ENCODE measurements around the gene PHF12.

DNA sequence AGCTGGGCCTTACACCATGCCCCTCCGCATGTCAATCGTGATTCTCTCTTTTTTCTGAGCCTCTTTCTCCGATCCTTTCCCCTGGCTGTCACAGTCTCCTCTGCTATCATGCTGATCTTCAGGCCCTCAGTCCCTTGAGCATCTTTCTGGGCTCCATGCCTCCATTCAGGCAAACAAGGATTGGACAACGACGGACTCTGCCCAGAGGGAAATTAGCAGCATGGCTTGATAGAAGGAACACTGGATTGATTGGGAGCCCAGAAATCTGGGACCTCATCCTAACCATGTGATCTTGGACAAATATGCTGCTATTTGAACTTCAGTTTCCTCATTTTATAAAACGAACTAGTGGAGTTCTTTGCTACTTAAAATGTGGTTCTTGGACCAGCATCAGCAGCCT lies 19.6 kb upstream of the PHF12 start:
- TF ChIP-seq TCF12 (IDR thresholded peaks at IDR 0.05; ENCODE audit: low read depth) (no peak), RAD21 (IDR thresholded peaks at IDR 0.05; ENCODE audit: low read depth) (no peak), TAF1 (IDR thresholded peaks at IDR 0.05; ENCODE audit: low read depth) (no peak), CEBPB (IDR thresholded peaks at IDR 0.05) (no peak), FOXM1 (IDR thresholded peaks at IDR 0.05; ENCODE audit: borderline replicate concordance, low read depth) (no peak), EP300 (IDR thresholded peaks at IDR 0.05; ENCODE audit: borderline replicate concordance) (no peak), ZBTB7A (IDR thresholded peaks at IDR 0.05; ENCODE audit: low read depth) (no peak), YY1 (IDR thresholded peaks at IDR 0.05; ENCODE audit: low read depth) (no peak), NFIC (IDR thresholded peaks at IDR 0.05) (no peak), CREB1 (IDR thresholded peaks at IDR 0.05; ENCODE audit: low read depth) (no peak)
- TF ChIP-seq, protein P1, sequence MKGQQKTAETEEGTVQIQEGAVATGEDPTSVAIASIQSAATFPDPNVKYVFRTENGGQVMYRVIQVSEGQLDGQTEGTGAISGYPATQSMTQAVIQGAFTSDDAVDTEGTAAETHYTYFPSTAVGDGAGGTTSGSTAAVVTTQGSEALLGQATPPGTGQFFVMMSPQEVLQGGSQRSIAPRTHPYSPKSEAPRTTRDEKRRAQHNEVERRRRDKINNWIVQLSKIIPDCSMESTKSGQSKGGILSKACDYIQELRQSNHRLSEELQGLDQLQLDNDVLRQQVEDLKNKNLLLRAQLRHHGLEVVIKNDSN (IDR thresholded peaks at IDR 0.05), result no peak
- TF ChIP-seq, protein P2, sequence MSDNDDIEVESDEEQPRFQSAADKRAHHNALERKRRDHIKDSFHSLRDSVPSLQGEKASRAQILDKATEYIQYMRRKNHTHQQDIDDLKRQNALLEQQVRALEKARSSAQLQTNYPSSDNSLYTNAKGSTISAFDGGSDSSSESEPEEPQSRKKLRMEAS (IDR thresholded peaks at IDR 0.05), result no peak
- TF ChIP-seq, protein P3, sequence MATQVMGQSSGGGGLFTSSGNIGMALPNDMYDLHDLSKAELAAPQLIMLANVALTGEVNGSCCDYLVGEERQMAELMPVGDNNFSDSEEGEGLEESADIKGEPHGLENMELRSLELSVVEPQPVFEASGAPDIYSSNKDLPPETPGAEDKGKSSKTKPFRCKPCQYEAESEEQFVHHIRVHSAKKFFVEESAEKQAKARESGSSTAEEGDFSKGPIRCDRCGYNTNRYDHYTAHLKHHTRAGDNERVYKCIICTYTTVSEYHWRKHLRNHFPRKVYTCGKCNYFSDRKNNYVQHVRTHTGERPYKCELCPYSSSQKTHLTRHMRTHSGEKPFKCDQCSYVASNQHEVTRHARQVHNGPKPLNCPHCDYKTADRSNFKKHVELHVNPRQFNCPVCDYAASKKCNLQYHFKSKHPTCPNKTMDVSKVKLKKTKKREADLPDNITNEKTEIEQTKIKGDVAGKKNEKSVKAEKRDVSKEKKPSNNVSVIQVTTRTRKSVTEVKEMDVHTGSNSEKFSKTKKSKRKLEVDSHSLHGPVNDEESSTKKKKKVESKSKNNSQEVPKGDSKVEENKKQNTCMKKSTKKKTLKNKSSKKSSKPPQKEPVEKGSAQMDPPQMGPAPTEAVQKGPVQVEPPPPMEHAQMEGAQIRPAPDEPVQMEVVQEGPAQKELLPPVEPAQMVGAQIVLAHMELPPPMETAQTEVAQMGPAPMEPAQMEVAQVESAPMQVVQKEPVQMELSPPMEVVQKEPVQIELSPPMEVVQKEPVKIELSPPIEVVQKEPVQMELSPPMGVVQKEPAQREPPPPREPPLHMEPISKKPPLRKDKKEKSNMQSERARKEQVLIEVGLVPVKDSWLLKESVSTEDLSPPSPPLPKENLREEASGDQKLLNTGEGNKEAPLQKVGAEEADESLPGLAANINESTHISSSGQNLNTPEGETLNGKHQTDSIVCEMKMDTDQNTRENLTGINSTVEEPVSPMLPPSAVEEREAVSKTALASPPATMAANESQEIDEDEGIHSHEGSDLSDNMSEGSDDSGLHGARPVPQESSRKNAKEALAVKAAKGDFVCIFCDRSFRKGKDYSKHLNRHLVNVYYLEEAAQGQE (IDR thresholded peaks at IDR 0.05; ENCODE audit: low read depth), result no peak
